PFSK-1 (cell line): Measurements from ENCODE around the gene SPARC.

Experiments
- FOXP2 ChIP-seq: optimal IDR thresholded peaks from 2 replicates; pipeline ENCODE3; 2011; ENCODE audit warnings: borderline replicate concordance, control low read depth, inconsistent platforms; ENCODE audit not compliant: insufficient read depth; ENCODE audit errors: extremely low read length, extremely low read depth
- POLR2AphosphoS5 ChIP-seq: IDR thresholded peaks from 2 replicates; pipeline ENCODE4 v1.6.1; 2012; ENCODE audit warnings: low read depth, mild to moderate bottlenecking, control low read depth, low read length, moderate library complexity
- REST ChIP-seq, 2 experiments: IDR thresholded peaks; 2 replicates each; pipeline versions ENCODE4 v1.6.1 to v1.8.0; 2011 to 2012; ENCODE audit warnings: low read depth in 2 of 2, low read length in 2 of 2, control low read depth in 1 of 2, inconsistent platforms in 1 of 2, mild to moderate bottlenecking in 1 of 2, moderate library complexity in 1 of 2; ENCODE audit not compliant: insufficient read depth in 1 of 2
- SIN3A ChIP-seq: IDR thresholded peaks from 2 replicates; pipeline ENCODE4 v1.6.1; 2012; ENCODE audit warnings: mild to moderate bottlenecking, low read length, moderate library complexity, borderline replicate concordance; ENCODE audit not compliant: insufficient read depth
- TAF1 ChIP-seq: IDR thresholded peaks from 2 replicates; pipeline ENCODE4 v1.6.1; 2012; ENCODE audit warnings: low read length, control low read depth, borderline replicate concordance; ENCODE audit not compliant: insufficient read depth

Gene SPARC

GRCh38 chr5:151625285-151625684 lies 61.4 kb downstream of the SPARC start:
- no peak for TF ChIP-seq POLR2AphosphoS5
- no peak for TF ChIP-seq FOXP2
- TF ChIP-seq REST (IDR thresholded peaks at IDR 0.05; ENCODE audit: insufficient read depth in 1 of 2, low read depth in 2 of 2, low read length in 2 of 2): no peak
- no peak for TF ChIP-seq SIN3A
- no peak for TF ChIP-seq TAF1

GRCh38 chr5:151624476-151624875 lies 62.2 kb downstream of the SPARC start:
- TF ChIP-seq REST (IDR thresholded peaks at IDR 0.05; ENCODE audit: insufficient read depth in 1 of 2, low read depth in 2 of 2, low read length in 2 of 2) (no peak), FOXP2 (no peak), SIN3A (no peak)

- no peak for TF ChIP-seq FOXP2
- TF ChIP-seq TAF1: no peak
These were observed 64.2 kb downstream of the SPARC start for GRCh38 chr5:151622367-151623088.

- TF ChIP-seq POLR2AphosphoS5 (no peak), TAF1 (no peak), FOXP2 (no peak), SIN3A (no peak), REST (IDR thresholded peaks at IDR 0.05; ENCODE audit: insufficient read depth in 1 of 2, low read depth in 2 of 2, low read length in 2 of 2) (no peak)
These were observed 66.3 kb downstream of the SPARC start for GRCh38 chr5:151620461-151620840.

GRCh38 chr5:151619812-151620460 lies 66.8 kb downstream of the SPARC start:
- TF ChIP-seq SIN3A (no peak), REST (IDR thresholded peaks at IDR 0.05; ENCODE audit: insufficient read depth in 1 of 2, low read depth in 2 of 2, low read length in 2 of 2) (no peak)
